GM12874 (cell line): Measurements from ENCODE around the gene ARFGEF2.

Experiments
- TF ChIP-seq, protein P1 (sequence below): IDR thresholded peaks from 2 replicates; pipeline ENCODE4 v1.5.1; 2011; ENCODE audit warnings: low read depth, mild to moderate bottlenecking, control low read depth, low read length, moderate library complexity; ENCODE audit not compliant: insufficient read depth

Gene ARFGEF2

DNA sequence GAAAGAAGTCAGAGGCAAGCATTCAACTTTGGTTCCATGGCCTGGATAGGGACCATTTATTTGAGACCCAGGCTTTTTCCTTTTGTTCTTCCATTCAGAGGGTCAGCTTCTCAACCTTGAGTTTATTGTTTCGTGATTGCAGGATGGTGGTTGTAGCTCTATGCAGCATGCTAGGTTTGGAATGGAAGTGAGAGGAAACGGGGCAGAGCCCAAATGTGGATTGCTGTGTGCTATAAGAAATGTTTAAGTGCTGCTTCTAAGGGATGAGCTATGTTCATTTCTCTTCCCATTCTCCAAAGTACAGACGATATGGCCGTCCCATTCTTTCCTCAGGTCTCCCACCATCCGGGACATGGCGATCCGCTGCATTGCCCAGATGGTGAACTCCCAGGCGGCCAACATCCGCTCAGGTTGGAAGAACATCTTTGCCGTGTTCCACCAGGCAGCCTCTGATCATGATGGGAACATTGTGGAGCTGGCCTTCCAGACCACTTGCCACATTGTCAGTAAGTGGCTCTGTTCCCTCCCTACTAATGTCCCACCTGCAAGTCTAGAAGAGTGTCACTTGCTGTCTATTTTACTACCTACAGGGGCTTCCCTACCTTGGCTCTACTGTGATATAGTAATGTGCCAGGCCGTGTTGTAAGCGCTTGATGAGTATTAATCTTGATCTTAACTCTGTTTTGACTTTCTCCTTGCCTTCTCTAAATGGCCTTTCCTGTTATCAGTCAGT lies 88.6 kb downstream of the ARFGEF2 start:
- TF ChIP-seq, protein P1, sequence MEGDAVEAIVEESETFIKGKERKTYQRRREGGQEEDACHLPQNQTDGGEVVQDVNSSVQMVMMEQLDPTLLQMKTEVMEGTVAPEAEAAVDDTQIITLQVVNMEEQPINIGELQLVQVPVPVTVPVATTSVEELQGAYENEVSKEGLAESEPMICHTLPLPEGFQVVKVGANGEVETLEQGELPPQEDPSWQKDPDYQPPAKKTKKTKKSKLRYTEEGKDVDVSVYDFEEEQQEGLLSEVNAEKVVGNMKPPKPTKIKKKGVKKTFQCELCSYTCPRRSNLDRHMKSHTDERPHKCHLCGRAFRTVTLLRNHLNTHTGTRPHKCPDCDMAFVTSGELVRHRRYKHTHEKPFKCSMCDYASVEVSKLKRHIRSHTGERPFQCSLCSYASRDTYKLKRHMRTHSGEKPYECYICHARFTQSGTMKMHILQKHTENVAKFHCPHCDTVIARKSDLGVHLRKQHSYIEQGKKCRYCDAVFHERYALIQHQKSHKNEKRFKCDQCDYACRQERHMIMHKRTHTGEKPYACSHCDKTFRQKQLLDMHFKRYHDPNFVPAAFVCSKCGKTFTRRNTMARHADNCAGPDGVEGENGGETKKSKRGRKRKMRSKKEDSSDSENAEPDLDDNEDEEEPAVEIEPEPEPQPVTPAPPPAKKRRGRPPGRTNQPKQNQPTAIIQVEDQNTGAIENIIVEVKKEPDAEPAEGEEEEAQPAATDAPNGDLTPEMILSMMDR = no peak

DNA sequence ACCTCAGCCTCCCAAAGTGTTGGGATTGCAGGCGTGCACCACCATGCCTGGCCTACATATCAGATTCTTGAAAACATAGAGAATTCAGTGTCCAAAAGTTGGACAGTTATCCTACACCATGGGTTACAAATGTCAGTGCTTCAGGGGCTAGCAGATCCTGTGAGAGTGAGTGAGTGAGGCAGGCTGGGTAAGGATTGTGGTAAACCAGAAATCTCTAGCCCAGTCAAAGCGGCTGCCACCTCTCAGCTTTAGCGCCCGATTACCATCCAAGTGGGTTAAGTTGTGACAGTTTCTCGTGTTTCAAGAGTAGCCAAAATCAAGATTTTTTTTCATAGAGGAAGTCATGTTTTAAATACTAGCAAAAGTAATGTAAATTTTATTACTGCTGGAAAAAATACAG lies 102.7 kb downstream of the ARFGEF2 start:
- TF ChIP-seq, protein P1 = no peak

DNA sequence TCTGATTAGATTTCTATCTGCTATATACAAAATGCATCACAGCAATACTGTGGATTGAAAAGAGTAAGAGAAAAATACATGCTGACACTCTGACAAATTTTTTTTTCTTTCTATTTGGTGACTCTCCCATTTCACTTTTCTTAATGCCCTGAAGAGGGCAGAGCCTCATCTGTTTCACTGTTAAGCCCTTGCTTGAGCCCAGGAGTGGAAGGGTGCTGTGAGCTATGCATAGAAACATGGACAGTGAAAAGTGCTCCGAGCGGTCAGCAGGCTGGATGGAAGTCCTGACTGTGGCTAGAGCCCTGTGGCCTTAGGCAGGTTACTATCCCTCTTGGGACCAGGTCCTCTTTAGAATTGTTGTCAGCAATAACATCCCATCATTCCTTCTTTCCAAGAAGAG lies 107.2 kb downstream of the ARFGEF2 start:
- TF ChIP-seq, protein P1 = peak; percentile 19; the same call in 1 of the 2 replicates

DNA sequence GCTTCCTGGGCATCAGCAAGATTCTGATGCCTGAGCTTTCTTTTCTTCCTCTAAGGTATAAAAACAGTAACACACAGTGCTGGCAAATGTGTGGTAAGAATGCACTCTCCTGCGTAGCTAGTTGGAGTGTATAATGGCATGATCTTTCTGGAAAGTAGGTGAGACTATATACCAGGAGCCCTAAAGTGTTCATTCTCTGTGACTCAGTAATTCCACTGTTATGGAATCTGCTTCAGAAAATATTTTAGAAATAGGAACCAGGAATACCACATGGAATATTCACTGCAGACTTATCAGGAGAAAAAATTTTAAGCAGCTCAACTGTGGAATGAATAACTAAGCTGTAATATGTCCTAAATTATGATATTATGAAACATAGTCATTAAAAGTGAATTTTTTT lies 107.7 kb downstream of the ARFGEF2 start:
- TF ChIP-seq, protein P1 = no peak

DNA sequence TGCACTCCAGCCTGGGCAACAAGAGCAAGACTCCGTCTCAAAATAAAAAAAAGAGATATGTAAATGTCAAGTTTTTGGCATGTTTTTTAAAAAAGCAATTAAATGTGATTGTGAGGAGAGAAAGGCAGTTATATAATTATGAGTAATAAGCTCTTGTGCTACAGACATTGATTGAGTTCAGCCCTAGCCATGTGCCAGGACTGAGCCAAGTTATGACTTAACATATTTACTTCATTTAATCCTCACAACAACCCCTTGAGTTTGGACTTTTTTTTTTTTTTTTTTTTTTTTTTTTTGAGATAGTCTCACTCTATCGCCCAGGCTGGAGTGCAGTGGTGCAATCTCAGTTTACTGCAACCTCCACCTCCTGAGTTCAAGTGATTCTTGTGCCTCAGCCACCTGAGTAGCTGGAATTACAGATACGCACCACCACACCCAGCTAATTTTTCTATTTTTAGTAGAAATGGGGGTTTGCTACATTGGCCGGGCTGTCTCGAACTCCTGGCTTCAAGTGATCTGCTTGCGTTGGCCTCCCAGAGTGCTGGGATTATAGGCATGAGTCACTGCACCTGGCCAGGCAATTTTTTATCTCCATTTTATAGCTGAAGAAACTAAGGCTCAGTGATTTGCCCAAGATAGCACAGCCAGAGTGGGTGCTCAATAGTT lies 109.6 kb downstream of the ARFGEF2 start:
- TF ChIP-seq, protein P1 = no peak

DNA sequence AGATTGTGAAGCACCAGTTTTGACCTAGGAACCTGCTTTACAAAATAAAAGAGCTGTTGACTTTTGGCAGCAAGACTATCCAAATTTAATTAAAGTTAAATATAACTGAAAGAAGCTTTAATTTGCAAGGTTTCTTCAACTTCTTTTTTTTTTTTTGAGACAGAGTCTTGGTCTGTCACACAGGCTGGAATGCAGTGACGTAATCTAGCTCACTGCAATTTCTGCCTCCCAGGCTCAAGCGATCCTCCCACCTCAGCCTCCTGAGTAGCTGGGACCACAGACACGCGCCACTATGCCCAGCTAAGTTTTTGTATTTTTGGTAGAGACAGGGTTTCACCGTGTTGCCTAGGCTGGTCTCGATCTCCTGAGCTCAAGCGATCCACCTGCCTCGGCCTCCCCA lies 110.9 kb downstream of the ARFGEF2 start:
- TF ChIP-seq, protein P1 = no peak

DNA sequence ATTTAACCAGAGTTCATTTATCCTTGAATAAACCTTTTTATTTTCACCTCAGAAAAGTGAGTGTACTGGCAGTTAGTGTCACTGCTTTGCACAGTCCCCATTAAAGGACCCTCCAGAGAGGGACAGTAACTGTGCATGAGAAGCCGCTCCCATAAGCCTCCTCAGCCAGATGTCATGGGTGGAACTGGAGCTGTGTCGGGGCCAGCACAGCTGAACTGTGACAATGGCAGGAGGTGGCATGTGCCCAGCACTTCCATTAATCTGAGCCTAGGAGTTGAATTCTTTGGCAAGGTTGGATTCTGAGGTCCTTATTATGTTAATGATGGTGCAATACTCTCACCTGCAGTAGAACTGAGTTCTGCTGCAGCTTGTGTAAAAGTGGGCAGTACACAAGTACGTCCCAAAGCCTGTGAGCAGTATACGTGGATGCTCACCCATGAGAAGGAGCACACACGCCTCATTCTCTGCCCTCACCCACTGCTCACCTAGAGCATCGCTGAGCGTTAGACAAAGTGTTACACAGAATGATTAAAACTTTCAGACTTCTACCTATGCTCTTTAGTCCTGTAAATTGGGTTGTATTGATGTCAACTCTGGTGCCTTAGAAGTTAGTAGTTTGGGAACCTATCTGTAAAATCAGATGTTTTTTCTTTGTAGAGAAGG lies 112.7 kb downstream of the ARFGEF2 start:
- TF ChIP-seq, protein P1 = no peak
